Fibroblast of the aortic adventitia (primary cell): ENCODE measurements around the gene MATCAP1. TPM values are rescaled to one million over a fixed set of nuclear protein-coding genes. Genes with fewer than 3 reads are reported as not detected.

Experiments used
- DNase-seq: peaks from one replicate; pipeline ENCODE4 v3.0.0-alpha.2; 2010; ENCODE audit warnings: low read depth
- H3K4me3 ChIP-seq: 2 replicates; pipeline ENCODE4 v1.5.1; 2011; ENCODE audit warnings: low read depth, mild to moderate bottlenecking, control low read depth, low read length, moderate library complexity
- total RNA-seq: library from RNA; depleted of rRNA; stranded (reverse); fragments of >200 nt; gene quantifications from 2 replicates; pipeline ENCODE4 v1.2.3, GENCODE V29; 2012; ENCODE audit warnings: low replicate concordance
- TF ChIP-seq, protein P1 (sequence below): IDR thresholded peaks from 2 replicates; pipeline ENCODE4 v1.5.1; 2011; ENCODE audit warnings: mild to moderate bottlenecking, low read length, control low read depth, inconsistent platforms; ENCODE audit not compliant: insufficient read depth

The MATCAP1 gene
- total RNA-seq, 1 donor = 9.9 TPM

DNA sequence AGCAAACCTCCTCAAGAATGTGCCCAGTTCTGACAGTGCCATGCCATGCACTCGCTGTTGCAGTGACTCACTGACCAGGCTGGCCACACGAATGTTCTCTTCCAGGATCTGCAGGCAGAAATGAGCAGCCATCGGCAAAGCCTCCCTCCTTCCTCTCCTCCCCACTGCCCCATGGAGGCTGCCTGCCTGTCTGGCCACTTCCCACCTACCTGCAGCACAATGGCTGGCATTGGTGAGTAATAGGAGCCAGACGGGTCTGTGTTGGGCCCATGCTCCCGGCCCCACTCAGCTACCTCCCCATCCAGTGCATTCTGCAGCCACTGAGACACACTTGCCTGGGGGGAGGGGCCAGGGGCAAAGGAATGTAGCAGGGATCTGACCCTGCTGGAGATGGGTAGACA is 2.8 kb upstream of the MATCAP1 start:
- TF ChIP-seq, protein P1, sequence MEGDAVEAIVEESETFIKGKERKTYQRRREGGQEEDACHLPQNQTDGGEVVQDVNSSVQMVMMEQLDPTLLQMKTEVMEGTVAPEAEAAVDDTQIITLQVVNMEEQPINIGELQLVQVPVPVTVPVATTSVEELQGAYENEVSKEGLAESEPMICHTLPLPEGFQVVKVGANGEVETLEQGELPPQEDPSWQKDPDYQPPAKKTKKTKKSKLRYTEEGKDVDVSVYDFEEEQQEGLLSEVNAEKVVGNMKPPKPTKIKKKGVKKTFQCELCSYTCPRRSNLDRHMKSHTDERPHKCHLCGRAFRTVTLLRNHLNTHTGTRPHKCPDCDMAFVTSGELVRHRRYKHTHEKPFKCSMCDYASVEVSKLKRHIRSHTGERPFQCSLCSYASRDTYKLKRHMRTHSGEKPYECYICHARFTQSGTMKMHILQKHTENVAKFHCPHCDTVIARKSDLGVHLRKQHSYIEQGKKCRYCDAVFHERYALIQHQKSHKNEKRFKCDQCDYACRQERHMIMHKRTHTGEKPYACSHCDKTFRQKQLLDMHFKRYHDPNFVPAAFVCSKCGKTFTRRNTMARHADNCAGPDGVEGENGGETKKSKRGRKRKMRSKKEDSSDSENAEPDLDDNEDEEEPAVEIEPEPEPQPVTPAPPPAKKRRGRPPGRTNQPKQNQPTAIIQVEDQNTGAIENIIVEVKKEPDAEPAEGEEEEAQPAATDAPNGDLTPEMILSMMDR = no peak
- no peak overlapping the region for H3K4me3 ChIP-seq
- DNase-seq = no peak

DNA sequence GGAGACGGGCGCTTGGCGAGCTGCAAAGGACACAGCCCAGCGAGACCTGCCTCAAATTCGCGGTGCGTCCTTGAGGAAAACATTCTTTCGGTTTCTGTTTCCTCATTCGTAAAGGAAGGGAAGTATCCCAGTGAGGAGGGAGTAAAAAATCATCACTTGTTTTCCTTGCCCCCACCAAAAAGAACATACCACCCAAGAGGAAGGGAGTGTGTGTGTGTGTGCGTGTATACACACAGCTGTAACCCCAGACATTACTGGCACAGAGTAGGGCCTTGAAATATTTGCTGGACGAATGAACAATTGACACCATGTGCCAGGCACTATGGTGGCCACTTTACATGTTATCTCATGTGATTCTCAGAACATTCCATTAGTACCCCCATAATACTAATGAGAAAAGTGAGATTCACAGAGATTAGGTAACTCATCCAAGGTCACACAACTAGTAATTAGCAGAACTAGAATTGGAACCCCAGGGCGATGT is 1.9 kb upstream of the MATCAP1 start:
- TF ChIP-seq, protein P1 = no peak
- H3K4me3 ChIP-seq = peak overlapping the region; percentile 34

DNA sequence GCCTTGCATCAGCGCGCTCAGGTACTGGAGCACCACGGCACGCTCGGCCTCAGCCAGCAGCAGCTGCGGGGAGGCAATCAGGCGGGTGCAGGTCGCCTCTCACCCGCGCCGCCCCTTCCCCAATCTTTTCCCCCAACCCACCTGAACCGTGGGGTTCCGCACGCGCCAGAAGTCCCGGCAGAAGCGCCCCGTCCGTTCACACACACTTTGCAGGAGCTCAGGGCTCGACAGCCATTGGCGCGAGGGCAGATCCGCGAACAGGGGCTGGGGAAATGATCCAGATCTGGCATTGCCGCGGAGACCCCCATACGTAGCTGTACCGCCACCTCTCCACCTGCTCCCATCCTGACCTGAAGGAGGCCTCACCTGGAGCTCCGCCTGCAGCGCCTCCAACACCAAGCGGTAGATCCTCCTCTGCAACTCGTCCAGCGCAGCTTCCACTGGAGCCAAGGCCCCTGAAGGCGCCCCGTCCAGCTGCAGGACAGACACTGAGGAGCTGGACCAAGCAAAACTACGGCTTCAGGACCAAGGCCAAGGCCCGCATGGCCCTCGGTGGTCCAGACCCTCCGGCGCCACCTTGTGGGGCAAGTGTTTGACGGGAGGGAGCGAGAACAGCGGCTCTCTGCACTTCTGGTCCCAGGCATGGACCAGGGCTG is 1.4 kb upstream of the MATCAP1 start:
- DNase-seq = peak; percentile 93
- peak overlapping the region; percentile 39 for H3K4me3 ChIP-seq
- TF ChIP-seq, protein P1 = peak; percentile 89

More for the DNA sequence above, 1.9 kb upstream of the MATCAP1 start:
- no peak for DNase-seq

DNA sequence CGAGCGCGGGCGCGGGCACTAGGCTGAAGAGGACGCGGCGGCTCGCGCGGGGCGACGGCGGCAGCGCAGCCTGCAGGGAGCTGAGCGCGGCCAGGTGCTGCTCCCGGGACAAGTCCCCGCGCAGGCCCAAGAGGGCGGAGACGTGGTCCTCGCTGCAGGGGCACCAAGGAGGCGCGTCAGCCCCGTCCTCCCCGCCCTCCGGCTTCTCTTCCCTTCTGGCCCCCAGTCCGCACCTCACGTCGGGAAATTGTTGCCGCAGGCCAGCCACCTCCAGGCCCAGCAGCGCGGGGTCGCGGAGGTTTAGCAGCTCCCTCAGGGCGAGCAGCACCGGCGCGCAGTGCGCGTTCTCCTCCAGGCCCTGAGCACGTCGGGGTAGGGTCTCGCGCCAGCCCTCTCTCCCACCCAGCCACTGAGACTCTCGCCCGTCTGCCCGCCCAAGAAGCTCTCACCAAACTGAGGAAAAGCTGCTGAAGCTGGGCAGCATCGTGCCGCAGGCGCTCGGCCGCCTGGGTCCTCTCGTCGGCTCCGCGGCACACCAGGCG is 761 bp upstream of the MATCAP1 start:
- TF ChIP-seq, protein P1 = no peak
- DNase-seq = no peak
- peak overlapping the region; percentile 76 for H3K4me3 ChIP-seq

DNA sequence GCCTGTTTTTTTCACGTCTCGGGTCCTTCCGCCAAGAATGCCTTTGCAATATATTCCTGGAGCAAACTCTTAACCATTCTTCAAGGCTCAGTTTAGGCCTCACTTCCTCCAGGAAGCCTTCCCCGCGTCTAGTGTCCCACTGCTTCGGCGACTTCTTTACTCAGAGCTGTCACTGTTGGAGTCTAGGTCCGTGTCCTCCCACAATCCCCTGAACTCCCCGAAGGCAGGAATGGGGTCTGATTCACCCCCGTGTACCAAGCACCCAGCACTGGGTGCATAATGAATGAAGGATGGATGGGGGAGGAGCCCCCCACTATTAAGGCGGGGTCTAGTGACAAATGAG is 508 bp downstream of the MATCAP1 start:
- TF ChIP-seq, protein P1 = no peak
- peak overlapping the region; percentile 76 for H3K4me3 ChIP-seq
- DNase-seq = no peak

DNA sequence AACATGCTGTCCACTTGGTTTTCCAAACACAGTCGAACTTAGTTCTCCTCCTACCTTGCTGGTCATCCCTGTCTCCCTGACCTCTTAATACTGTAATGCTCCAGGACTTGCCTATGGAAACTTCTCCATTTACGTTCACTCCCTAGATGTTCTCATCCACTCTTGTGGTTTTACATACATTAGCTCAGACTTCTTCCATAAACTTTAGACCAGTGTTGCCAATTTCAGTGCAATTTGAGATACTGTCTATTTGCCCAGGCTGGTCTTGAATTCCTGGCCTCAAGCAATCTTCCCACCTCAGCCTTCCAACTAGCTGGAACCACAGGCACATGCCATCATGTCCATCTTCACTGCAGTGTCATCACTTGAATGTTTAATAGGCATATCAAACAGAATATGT is 1.5 kb downstream of the MATCAP1 start:
- TF ChIP-seq, protein P1 = no peak
- no peak for DNase-seq
- peak overlapping the region; percentile 76 for H3K4me3 ChIP-seq
